GM18519 (cell line): ENCODE data around the gene CCDC50.

Experiments used
- ATAC-seq: cut with Tn5 transposase; IDR thresholded peaks from one replicate; pipeline ENCODE4 v1.9.1; 2021; ENCODE audit warnings: mild to moderate bottlenecking, moderate library complexity; ENCODE audit not compliant: unreplicated experiment, low FRiP score

Gene CCDC50

DNA sequence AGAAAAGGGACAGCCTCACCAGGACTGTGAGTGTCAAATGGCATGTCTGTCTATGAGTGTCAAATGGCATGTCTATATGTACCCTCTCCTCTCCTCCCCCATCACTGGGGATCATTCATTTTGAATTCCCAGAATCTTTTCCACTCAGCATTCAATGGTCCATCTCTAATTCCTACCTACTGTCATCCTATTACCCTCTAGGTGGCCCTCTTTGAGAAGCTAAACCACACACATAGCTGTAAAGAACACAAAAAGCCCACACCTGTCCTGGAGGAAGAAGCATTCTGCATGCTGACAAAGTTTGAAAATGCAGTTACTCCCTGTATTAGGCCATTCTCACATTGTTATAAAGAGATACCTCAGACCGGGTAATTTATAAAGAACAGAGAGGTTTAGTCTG lies 85.5 kb downstream of the CCDC50 start:
- no peak for ATAC-seq

DNA sequence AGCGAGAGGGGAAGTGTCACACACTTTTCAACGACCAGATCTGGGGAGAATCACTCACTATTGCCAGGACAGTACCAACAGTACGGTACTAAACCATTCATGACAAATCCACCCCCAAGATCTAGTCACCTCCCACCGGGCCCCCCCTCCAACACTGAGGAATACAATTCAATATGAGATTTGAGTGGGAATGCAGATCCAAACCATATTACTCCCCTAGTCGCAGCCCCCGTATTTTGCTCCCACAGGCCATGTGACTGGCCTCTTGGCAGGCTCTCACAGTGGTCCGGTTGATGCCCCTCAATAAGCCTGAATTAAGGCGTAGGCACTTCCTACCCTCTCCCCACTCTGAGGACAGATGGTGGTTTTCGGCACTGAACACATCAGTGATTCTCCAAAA lies 86.4 kb downstream of the CCDC50 start:
- ATAC-seq = no peak

DNA sequence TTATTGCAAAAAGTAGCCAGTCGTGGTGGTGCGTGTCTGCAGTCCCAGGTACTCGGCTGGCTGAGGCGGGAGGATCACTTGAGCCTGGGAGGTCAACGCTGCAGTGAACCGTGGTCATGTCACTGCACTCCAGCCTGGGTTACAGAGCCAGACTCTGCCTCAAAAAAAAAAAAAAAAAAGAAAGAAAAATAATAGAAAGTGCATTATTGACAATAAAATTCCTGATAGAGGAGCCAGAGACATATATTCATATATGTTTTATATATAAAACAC lies 88.2 kb downstream of the CCDC50 start:
- ATAC-seq = no peak

DNA sequence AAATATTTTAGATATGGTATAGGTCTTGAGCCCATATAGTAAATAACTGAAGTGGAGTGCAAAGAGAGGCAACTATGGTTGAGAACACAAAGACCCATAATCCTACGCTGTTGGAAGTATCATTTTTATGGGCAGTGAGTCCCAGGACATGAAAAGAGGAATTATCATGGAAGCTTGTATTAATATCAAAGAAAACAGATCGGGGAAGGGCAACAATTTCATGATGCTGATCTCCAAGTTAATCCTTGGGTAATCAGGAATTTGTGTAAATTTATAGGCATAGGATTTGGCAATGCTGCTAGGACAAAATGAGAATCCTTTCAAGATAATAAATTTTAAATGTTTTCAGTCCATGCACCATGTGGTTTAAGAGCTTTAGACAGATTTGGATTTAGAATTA lies 91.6 kb downstream of the CCDC50 start:
- ATAC-seq = no peak

DNA sequence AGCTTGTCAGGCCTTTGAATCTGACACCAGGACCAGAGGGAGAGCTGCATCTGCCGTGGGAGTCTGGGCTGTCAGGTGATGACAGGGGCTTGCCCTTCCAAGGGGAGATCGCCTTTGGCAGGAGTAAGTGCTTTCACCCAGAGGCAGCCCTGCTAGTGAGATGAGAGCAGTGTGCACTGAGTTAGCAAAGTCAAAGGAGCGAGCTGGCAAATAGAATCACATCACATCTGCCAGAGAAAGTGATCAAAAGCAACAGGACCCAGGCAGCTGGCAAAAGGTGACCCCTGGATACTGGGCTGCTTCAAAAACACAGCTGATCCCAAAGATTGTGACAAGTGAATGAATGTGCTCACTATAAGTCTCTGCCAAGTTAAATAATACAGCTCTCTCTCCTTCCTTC lies 95.7 kb downstream of the CCDC50 start:
- no peak for ATAC-seq

DNA sequence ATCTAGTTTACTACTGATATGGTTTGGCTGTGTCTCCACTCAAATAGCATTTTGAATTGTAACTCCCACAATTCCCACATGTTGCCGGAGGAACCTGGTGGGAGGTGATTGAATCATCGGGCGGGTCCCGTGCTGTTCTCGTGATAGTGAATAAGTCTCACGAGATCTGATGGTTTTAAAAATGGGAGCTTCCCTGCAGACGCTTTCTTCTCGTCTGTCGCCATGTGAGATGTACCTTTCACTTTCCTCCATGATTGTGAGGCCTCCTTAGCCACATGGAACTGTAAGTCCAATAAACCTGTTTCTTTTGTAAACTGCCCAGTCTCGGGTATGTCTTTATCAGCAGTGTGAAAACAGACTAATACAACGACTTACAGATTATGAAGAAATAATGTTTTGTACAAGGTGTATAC lies 96.1 kb downstream of the CCDC50 start:
- no peak for ATAC-seq

DNA sequence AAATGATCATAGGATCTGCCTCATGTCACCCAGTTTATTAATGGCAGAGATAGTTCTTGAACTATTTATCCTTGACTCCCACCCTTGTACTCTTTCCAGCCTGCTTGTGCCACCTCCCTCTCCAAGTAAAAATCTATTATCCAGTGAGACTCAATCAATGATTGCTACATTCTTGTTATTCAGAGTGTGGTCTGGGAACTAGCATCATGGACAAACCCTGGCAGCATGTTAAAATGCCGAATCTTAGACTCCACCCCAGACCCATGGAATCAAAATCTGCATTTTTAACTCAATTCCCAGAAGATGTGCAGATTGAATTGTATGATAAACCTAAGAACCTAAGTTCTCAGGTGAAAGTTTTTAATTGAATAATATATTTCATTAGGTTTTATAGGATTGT lies 97.1 kb downstream of the CCDC50 start:
- ATAC-seq = no peak

DNA sequence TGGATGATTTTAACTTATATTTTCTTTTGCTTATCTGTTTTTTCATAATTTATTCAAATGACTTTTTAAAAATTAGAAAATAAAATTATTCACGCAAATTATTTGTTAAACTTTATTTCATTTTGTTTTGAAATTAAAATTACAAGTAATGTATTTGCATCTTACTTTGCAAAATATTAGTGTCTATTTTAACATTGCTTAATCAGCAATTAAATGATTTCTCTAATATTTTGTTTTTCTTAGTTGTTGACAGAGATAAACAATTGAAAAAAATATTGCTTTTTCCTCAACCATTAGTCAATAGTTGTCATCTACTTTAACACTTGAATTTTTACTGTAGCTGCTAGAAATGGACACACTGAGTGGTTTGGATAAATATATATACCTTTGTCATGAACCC lies 99.0 kb downstream of the CCDC50 start:
- ATAC-seq = no peak

DNA sequence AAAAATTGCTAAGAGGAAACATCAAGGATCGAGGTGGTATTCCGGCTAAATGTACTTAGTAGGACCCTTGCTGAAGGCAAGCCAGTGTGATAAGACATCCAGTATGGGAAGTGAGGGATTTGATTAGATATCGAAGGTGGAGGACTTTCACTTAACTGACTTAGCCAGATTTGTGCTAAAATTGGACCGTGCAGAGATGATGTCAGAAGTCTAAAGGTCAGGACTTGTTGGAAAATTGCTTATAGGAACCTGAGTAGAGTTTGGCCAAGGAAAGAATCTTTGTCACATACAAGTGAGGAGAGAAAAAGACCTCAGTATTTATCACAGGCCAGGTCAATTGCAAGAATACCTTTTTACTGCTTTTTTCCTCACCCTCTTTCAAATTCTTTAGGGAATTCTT lies 100.9 kb downstream of the CCDC50 start:
- ATAC-seq = no peak

DNA sequence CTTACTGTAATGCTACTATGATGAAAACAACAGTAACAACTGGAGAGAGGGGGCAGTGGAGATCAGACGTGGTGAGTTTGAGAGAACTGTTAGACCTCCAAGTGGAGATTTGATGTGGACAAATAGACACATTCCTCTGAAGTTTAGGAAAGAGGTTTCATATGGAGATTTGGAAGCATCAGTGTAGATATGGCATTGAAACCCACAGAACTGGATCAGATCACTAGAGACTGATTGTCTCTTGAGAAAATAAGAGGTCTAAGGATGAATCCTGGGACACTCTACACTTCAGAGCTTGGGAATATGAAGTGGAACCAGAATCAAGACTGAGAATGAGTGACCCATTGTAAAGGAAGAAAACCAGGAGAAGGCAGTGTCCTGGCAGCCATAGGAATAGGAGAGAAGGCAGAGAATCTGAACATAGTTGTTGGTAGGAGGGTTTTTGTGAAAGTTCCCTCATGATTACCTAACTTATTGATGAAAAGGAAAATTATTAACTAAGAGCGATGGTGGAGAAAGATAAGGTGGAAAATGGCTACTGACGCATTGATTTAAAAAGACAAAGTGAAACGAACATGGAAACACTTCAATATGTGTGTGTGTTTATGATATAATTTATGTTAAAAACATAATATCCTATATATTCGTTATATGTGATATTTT lies 102.1 kb downstream of the CCDC50 start:
- ATAC-seq = no peak

DNA sequence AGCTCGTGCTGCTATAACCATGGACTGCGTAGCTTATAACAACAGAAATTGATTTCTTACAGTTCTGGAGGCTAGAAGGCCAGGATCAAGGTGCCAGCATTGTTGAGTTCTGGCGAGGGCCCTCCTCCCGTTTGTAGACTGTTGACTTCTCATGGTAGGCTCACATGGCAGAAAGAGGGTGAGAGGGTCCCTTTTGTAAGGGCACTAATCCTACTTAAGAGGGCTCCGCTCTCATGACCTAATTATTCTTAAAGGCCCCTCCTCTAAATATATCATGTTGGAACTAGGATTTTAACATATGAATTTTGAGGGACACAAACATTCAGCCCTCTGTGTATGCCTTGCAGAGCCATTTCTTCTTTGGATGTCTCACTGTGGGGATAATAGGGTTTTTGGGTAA lies 103.0 kb downstream of the CCDC50 start:
- no peak for ATAC-seq

DNA sequence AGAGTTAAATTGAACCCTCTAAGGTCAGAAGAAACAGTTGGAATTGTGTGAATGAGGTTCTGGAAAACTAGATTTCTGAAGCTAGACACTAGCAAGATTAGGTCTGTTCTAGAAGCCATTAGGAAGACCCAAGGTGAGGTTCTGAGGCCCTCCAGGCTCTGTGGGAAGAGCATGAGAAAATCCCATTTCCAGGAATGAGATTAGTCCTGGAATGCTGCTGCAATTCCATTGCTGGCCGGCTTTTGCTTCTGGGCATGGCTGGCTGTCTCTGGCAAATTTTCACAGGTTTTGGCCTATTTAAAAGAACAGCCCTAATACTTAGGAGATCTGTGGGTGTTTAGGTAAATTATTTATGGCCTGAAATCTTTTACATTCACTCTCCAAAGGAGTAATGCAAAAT lies 104.8 kb downstream of the CCDC50 start:
- no peak for ATAC-seq

DNA sequence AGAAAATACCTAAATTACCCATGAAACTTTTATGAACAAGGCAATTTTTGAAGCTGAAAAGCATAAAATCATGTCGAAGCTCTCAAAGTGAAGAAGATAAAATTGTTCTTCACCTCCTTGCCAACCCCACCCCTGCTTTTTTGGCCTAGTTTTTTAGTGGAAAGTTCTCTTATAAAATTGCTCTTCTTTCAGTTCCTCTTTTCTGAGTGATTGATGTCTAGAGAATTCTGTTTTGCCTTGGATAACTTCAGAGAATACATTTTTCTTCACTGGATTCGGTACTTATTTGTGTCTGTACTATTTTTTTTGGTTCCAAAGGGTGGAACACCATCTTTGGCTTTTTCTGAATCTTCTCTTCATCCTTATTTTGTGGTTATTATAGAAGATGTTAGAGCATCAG lies 106.8 kb downstream of the CCDC50 start:
- ATAC-seq = no peak

DNA sequence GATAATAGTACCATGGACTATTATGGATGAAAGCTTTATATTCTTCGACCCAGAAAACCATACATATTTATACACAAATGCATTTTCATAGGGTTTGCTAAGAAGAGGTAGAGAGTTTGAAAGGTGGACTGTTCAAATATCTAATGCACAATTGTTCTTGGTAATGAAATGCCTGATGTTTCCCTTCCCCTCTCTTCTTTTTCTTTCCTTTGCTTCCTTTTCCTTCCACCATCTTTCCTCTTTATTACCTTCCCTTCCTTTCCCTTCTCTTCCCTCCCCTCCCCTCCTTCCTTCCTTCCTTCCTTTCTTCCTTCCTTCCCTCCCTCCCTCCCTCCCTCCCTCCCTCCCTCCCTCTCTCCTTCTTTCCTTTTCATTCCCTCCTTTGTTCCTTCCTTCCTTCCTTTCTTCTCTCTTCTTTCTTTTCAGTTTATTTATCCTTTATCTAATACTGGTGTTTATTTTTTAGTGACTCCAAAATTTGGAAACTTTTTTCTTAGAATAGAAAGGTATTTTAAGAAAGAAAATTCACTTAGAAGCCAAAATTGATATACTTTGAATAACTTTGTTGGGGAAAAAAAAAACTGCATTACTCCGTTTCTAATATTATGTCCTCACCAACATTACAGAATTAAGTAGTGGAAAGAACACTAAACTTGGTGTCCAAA lies 109.1 kb downstream of the CCDC50 start:
- no peak for ATAC-seq

DNA sequence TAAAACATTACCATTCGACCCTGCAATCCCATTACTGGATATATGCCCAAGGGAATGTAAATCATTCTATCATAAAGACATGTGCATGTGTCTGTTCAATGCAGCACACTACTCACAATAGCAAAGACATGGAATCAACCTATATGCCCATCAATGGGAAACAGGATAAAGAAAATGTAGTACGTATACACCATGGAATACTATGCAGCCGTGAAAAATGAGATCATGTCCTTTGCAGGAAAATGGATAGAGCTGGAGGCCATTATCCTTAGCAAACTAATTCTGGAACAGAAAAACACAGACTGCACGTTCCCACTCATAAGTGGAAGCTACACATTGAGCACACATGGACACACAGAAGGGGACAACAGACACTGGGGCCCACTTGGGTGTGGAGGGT lies 111.3 kb downstream of the CCDC50 start:
- ATAC-seq = no peak

DNA sequence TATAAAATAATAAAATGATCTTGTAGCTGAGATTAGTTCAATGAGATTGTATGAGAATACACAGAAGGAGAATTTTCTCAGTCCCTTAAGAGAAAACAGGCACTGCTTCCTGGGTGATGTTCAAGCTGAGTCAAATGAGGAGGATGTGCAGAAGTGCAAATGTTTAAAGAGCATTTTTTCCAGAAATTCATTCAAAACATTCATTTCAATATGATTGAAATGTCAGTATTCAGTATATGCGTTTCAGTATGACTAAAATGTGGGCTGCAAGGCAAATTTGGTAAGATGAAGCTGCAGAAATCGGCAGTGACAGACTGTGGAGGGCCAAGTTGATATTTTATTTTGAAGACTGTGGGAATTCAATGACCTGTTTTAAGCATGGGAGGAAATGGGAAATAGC lies 112.5 kb downstream of the CCDC50 start:
- ATAC-seq = no peak

DNA sequence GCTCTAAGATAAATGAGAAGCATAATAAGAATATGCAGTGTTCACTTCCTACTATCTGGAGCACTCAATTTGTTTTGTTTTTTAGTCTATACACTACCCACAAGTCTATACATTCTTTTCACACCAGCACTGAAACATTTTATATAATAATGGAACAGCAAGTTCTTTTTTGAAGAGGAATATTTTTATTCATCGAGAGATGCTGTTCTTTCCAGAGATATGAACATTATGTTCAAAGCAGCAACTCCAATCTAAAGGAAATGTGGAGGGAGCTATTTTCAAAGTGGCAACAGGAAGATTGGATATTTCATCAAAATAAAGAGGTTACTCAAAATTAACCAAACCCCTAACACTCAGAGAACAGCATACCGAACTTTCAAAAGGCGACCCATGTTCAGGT lies 115.4 kb downstream of the CCDC50 start:
- ATAC-seq = no peak
